GM19328 (cell line): ENCODE data around the gene IFNA4.
A peak's percentile ranks its signal among the peaks of the same experiment; 100 is the strongest.
"Not testable (repeated sequence)": the region's sequence is repeated elsewhere in the genome, so short reads cannot be mapped to it uniquely, and the experiment has no call there.

ENCODE experiments used
- ATAC-seq: cut with Tn5 transposase; IDR thresholded peaks from one replicate; pipeline ENCODE4 v1.9.1; 2021; ENCODE audit warnings: mild to moderate bottlenecking, moderate library complexity; ENCODE audit not compliant: unreplicated experiment

IFNA4 gene

GRCh38 chr9:21166560-21166959 lies 20.8 kb downstream of the IFNA4 start, which contains the start of gene IFNA21:
TSS of gene IFNA21 (minus strand) at chr9:21166660. CDS start at chr9:21166612, 48 bp downstream.
- not testable (repeated sequence) for ATAC-seq

GRCh38 chr9:21165516-21165915 lies 21.9 kb downstream of the IFNA4 start:
- no peak for ATAC-seq

- ATAC-seq = peak; percentile 85
Measured at GRCh38 chr9:21160178-21160577, 27.2 kb downstream of the IFNA4 start.

GRCh38 chr9:21155501-21155900 lies 31.9 kb downstream of the IFNA4 start:
- no peak for ATAC-seq

- ATAC-seq = peak; percentile 72
Measured at GRCh38 chr9:21154018-21154608, 33.3 kb downstream of the IFNA4 start.

- peak; percentile 21 for ATAC-seq
Measured at GRCh38 chr9:21153336-21154017, 33.9 kb downstream of the IFNA4 start.

- no peak for ATAC-seq
Measured at GRCh38 chr9:21144603-21145002, 42.8 kb downstream of the IFNA4 start.

- no peak for ATAC-seq
Measured at GRCh38 chr9:21141427-21141882, 45.9 kb downstream of the IFNA4 start, which contains the start of gene IFNW1. TSS of gene IFNW1 (minus strand) at chr9:21141832. CDS start at chr9:21141570, 262 bp downstream.

GRCh38 chr9:21137020-21137419 lies 50.4 kb downstream of the IFNA4 start:
- no peak for ATAC-seq
